Left colon (tissue), 2 donors: Measurements from ENCODE around the gene RPRM. TPM values are rescaled to one million over a fixed set of nuclear protein-coding genes. Genes with fewer than 3 reads are reported as not detected.
"Not testable (repeated sequence)": the region's sequence is repeated elsewhere in the genome, so short reads cannot be mapped to it uniquely, and the experiment has no call there.

Experiments used
- ATAC-seq: fragments of 200-7000 bp; cut with Tn5 transposase; one replicate; pipeline ENCODE4 v1.9.1; 2020; ENCODE audit warnings: mild to moderate bottlenecking, moderate library complexity
- DNase-seq, 2 donors: peaks; one replicate each; pipeline ENCODE4 v3.0.0-alpha.2; 2020
- intact Hi-C, 2 donors: fragments of 100-400 bp; cut with DNase I in 1 of 2; cut with micrococcal nuclease in 1 of 2; formaldehyde crosslinking; loops; one replicate each; pipeline versions ENCODE4 v1.11.2 to v1.14.0; 2022; cut with DNase I, micrococcal nuclease
- total RNA-seq, 2 donors: library from RNA; stranded (reverse); fragmentation: NEBNext Ultra II Directional; extraction: Animal tissue kit (Norgen Biotek cat#: 25700); gene quantifications; one replicate each; pipeline ENCODE4 v1.2.1, GENCODE V29; 2021
- donor health status: DM: no; HTN: no; CAD: no.
- donor health status: DM: yes; HTN: yes; CAD: no.

The RPRM gene
- total RNA-seq, 2 donors from 2014 or later: 0.98 TPM; not detected in 1

DNA sequence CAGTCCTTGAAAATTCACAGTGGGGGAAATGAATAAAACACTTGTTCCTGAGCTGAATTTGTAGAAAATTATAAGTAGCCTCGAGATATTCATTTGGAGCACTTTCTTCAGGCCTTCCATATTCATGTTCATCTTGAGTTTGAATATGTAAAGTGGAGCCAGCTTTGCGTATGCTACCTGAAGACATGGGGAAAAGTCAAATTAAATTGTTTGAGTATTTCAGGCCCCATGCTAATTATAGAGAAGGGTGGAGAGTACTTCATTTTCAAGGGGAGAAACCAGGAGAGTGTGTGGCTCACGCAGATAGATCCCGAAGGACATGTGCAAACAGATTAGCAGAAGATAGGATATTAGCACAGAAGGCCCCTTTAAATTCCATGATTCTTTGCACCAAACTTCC is 7.7 kb downstream of the RPRM start:
- intact Hi-C loops: loop anchor here in 1 of 2 donors (10.0 kb wide), 2 partner anchors 306 to 726 kb away; no protein-coding TSS in a partner anchor
- DNase-seq (no peak), ATAC-seq (no peak)

DNA sequence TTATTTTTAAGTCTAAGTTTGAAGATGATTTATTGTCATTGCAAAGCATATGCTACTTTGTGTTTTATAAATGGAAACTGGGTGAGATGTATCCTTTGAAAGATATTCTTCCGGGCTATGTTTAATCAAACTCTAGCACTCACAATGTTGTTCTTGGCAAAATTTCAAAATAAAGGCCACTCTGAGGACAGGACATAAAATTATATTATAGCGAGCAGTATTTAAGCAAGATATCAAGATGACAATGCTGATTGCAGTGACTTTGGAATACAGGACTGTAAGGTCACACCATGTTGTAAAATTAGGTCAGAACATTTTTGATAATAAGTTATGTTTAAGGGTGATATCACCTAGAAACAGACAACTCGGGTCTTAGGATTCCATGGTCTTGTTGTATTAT is 14.2 kb downstream of the RPRM start:
- intact Hi-C loops: no loop called here
- DNase-seq (no peak), ATAC-seq (no peak)

DNA sequence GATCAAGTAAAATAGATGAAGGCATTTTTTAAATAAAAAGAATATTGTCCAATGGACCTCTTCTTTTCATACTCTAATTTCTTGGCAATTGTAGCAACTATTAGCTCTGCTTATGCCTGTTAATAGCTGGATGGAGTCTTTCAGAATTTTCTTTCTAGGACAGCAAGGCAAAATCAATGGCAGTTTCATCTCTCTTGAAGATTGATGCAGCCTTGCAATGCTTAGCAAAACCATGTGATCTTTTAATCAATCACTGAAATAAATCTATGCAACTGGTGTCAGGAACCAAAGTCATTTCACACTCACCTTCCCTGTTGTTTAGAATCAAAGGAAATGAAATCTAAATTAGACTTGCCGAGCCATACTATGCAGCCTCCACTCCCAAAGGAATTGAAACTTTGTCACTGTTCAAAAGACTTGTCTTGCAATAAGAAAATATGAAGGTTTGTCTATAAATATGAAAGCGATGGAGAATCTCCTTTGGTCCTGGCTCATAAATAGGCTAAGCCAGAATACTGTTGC is 16.2 kb downstream of the RPRM start:
- no peak for ATAC-seq
- no peak for DNase-seq
- intact Hi-C loops: no loop called here

DNA sequence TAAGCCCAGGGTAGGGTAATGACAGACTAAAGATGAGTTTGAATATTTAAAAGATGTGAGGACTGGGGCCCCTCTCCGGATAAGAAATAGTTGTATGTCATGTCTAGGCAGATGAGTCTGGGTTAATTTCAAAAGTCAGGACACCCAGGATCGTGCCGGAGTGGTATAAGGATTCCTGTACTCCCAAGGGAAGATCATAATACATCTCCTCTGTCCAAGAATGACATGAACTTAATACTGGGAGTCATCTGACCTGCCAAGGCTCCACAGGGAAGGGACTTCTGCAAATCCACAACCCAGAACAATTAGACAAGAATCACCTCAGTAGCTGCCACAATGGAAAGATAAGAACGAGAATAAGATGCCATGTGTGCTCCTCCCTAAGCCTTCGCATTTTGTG is 17.1 kb downstream of the RPRM start:
- ATAC-seq (no peak), DNase-seq (no peak)
- intact Hi-C loops: no loop called here

DNA sequence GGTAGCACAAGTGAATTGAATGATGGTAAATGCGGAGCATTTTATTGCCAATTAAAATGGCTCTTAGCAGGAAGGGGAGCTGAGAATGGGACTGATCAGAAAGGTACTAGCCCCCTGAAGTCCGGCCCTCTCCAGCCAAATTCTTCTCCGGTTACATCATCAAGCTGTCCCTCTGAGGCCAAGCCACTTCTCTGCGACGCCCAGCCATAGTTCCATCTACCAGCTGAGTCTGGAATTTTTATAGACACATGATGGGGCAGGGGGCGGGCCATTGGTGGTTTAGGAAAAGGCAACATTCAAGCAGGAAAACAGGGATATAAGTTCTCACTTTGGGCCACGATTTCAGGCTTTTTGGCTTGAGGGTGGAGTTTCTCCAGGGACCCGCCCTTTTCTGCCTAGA is 22.7 kb downstream of the RPRM start:
- intact Hi-C loops: no loop called here
- DNase-seq (no peak), ATAC-seq (no peak)

DNA sequence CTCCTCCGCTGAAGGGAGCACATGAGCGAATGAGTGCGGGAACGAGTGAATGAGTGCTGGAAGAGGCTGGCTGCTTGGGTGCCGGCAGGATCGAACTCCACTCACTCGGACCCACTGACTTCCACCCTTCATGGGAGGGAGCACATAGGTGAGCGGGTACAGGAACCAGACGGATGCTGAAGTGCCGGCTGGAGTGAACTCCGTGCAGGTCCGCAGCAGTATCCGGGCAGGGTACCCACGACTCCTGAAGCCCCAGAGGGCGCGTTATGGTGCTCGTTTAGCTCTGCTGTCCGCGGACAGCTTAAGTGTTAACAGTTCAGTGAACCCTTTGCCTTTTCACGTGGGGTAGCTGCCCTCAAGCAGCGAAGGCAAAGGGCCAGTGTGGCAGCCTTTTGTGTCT is 23.2 kb downstream of the RPRM start:
- no peak for ATAC-seq
- intact Hi-C loops: no loop called here
- no peak for DNase-seq

DNA sequence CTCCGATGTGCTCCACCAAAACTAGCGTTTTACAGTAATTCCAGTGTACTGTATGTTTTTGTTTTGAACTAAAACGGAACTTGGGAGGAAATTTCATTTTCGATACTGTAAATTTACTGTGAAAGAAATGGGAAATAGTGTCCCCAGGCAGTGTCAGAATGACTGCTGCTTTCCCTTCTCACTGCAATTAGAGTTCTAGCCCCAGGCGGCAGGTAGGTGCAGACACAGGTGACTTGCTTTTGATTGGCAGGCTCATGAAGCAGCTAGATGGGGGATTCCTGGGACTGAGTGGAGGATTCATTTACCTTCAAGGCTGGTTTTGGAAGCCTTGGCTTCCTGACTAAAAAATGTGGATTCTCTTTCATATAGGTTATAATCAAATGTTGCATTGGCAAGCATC is 27.0 kb downstream of the RPRM start:
- intact Hi-C loops: no loop called here
- no peak for ATAC-seq
- DNase-seq: no peak

DNA sequence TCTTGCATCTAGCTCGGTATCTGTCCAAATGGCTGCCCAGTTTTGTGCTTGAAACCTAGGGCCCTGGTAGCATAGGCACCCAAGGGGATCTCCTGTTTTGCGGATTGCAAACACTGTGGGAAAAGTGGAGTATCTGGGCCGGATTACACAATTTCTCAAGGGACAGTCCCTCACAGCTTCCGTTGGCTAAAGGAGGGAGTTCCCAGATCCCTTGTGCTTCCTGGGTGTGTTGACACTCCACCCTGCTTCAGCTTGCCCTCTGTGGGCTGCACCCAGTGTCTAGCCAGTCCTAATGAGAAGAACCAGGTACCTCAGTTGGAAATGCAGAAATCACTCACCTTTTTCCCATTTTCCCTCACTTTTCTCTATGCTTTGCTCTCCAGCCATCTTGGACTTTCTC is 35.5 kb downstream of the RPRM start:
- intact Hi-C loops: no loop called here
- no peak for ATAC-seq

DNA sequence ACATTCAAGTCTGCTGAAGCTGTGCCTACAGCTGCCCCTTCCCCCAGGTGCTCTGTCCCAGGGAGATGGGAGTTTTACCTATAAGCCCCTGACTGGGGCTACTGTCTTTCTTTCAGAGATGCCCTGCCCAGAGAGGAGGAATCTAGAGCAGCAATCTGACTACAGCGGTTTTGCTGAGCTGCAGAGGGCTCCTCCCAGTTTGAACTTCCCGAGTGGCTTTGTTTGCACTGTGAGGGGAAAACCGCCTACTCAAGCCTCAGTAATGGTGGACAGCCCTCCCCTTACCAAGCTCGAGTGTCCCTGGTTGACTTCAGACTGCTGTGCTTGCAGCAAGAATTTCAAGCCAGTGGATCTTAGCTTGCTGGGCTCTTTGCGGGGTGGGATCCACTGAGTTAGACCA is 35.9 kb downstream of the RPRM start:
- intact Hi-C loops, DNase-seq: not testable (repeated sequence)

More for the DNA sequence above, 35.5 kb downstream of the RPRM start:
- DNase-seq: no peak

DNA sequence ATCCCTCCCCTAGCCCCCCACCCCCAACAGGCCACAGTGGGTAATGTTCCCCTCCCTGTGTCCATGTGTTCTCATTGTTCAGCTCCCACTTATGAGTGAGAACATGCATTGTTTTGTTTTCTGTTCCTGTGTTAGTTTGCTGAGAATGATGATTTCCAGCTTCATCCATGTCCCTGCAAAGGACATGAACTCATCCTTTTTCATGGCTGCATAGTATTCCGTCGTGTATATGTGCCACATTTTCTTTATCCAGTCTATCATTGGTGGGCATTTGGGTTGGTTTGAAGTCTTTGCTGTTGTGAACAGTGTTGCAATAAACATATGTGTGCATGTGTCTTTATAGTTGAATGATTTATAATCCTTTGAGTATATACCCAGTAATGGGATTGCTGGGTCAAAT is 38.5 kb downstream of the RPRM start:
- ATAC-seq, intact Hi-C loops, DNase-seq: not testable (repeated sequence)

More for the DNA sequence above, 35.9 kb downstream of the RPRM start:
- ATAC-seq: not testable (repeated sequence)

DNA sequence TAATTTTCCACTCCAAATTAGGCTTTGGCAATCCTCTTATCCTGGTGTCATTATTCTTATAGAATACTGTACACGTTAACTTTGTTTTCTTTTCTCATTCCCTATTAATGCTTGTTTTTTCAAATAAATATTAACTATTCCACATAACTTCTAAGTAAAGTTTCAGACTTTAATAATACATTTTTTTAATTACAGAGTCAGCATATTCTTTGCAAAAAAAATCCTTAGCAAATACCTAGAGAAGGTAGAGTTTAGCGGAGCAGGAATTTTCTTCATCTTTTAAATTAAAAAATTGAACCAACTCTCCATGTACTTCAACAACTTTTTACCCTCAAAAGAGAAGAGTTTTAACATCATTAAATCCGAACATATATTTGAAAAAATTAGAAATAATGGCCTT is 45.2 kb downstream of the RPRM start:
- intact Hi-C loops: no loop called here
- no peak for ATAC-seq
- no peak for DNase-seq

DNA sequence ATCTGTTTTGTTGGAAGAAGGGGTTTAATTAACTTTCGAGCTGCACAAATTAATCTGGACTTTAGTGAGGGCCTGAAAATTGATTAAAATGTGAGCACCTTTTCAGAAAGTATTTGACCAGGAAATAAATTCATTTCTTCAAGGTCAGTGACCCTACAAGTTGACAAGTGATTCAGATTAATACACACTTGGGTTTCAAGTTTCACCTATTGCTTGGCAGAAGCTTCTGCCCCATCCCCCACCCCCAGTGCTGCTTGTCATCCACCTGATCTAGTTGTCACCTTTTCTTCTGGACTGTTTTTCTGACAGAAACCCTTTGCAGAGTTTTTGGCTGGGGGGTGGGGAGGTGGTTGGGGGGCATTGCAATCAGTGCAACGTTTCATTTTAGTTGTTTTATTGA is 46.2 kb downstream of the RPRM start:
- intact Hi-C loops: no loop called here
- DNase-seq (no peak), ATAC-seq (no peak)

DNA sequence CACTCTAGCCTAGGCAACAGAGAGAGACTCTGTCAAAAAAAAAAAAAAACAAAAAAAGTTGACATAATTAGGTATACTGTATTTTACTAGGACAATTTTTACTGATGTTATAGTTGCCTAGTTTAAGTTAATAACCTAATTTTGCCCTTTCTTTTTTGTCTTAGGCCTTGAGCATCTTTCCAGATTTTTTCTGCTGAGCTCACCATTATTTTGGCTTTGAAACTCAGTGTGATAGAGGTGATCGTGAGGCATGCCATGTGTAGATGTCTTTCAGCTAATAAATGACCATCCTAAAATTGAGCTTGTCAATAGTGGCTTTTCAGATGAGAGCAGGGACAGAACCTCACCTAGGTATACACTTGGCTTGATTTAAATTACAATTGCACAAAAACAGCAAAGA is 47.4 kb downstream of the RPRM start:
- DNase-seq (no peak), ATAC-seq (no peak)
- intact Hi-C loops: no loop called here
